AG09309 (cell line): ENCODE measurements around the gene PRRT2.

Source experiments
- DNase-seq: peaks from one replicate; pipeline ENCODE4 v3.0.0-alpha.2; 2010; ENCODE audit warnings: low read depth
- H3K4me3 ChIP-seq: 2 replicates; pipeline ENCODE4 v1.5.1; 2011; ENCODE audit warnings: mild to moderate bottlenecking, low read depth, low read length, moderate library complexity; ENCODE audit not compliant: control insufficient read depth
- TF ChIP-seq, protein P1 (sequence below): IDR thresholded peaks from 2 replicates; pipeline ENCODE4 v1.5.1; 2011; ENCODE audit warnings: mild to moderate bottlenecking, low read depth, low read length, inconsistent platforms; ENCODE audit not compliant: insufficient read depth, control insufficient read depth; ENCODE audit errors: missing control alignments

Gene PRRT2

DNA sequence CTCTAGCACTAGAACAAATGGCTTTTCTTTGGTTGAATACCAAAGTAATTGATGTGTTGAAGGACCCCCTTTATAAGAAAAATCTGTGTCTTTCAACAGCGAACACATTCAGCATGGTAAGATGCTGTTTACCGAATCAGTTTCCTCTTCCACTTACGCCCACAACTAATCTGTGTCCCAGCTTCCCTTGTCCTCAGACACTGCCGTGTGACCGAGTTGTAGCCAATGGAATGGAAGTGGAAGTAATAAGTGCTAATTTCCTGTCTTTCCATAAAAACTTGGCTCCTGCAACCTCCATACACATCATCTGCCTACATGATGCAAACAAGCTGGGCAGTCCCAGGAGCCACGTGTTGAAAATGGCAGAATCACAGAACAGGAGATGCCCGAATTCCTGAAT is 40.7 kb downstream of the PRRT2 start:
- no peak for DNase-seq
- TF ChIP-seq, protein P1, sequence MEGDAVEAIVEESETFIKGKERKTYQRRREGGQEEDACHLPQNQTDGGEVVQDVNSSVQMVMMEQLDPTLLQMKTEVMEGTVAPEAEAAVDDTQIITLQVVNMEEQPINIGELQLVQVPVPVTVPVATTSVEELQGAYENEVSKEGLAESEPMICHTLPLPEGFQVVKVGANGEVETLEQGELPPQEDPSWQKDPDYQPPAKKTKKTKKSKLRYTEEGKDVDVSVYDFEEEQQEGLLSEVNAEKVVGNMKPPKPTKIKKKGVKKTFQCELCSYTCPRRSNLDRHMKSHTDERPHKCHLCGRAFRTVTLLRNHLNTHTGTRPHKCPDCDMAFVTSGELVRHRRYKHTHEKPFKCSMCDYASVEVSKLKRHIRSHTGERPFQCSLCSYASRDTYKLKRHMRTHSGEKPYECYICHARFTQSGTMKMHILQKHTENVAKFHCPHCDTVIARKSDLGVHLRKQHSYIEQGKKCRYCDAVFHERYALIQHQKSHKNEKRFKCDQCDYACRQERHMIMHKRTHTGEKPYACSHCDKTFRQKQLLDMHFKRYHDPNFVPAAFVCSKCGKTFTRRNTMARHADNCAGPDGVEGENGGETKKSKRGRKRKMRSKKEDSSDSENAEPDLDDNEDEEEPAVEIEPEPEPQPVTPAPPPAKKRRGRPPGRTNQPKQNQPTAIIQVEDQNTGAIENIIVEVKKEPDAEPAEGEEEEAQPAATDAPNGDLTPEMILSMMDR, result no peak
- no peak overlapping the region for H3K4me3 ChIP-seq

DNA sequence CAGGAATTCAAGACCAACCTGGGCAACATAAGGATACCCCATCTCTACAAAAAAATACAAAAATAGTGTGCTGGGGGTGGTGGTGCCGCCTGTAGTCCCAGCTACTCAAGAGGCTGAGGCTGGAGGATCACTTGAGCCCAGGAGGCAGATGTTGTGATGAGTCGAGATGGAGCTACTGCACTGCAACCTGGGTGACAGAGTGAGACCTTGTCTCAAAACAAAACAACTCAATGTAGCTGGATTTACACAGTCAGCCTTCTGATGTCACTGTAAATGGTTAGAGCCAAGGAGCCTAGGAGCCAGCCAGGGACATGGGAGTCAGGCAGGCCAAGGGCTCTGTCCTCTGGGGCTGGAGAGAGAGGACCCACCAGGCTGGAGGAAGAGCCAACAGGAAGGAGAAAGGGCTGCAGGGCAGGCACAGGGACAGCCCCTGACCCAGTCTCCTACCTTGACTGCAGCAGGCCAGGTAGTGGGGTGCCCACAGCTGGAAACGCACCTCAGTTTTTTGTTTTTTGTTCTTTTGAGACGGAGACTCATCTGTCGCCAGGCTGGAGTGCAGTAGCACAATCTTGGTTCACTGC is 42.6 kb downstream of the PRRT2 start:
- DNase-seq, result no peak
- TF ChIP-seq, protein P1, result no peak
- no peak overlapping the region for H3K4me3 ChIP-seq

DNA sequence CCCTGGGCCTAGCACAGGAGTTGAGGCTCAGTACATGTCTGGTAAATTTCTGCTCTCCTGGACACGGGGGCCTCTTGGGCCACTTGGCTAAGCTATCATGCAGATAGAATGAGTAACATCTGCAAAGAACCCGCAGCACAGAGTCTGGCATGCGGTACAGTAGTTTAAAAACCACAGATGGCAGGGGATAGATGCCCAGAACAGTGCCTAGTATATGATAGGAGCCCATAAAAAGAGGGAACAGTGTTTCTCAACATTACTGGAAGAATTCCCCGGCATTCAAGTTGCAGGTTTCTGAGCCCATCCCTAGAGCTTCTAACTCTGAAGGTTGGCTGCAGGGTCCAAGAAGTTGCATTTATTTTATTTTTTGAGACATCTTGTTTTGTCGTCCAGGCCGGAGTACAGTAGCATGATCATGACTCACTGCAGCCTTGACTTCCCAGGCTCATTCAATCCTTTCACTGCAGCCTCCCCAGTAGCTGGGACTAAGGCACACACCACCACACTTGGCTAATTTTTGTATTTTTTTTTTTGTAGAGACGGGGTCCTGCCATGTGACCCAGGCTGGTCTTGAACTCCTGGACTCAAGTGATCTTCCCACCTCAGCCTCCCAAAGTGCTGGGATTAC is 45.3 kb downstream of the PRRT2 start:
- DNase-seq, result peak; percentile 90
- no peak overlapping the region for H3K4me3 ChIP-seq
- TF ChIP-seq, protein P1, result no peak

DNA sequence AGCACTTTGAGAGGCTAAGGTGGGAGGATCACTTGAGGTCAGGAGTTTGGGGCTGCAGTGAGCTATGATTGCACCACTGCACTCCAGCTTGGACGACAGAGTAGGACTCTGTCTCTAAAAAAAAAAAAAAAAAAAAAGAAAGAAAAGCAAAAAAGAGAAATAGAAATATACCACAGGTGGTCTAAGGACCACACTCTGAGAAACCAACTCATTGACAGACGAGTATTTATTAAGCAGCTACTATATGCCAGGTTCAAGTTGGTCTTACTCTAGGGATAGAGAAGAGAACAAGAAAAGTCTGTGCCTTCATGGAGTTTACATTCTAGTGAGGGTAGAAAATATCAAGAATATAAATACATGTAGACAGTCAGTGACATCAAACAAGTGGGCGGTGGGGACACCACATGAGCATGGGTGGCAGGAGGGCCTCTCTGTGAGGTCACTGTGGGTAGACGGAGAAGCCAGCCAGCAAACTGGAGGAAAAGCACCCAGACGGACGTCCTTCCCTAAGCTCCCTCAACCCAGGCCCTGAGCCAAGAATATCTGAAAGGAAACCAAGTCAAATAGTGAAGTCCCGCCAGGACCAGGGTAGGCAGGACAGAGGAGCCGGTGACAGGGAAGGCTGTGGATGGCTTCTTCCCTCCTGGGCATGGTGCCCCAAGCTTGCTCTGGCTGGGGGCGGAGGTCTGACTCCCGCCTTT is 46.3 kb downstream of the PRRT2 start:
- TF ChIP-seq, protein P1, result no peak
- no peak for DNase-seq
- no peak overlapping the region for H3K4me3 ChIP-seq

DNA sequence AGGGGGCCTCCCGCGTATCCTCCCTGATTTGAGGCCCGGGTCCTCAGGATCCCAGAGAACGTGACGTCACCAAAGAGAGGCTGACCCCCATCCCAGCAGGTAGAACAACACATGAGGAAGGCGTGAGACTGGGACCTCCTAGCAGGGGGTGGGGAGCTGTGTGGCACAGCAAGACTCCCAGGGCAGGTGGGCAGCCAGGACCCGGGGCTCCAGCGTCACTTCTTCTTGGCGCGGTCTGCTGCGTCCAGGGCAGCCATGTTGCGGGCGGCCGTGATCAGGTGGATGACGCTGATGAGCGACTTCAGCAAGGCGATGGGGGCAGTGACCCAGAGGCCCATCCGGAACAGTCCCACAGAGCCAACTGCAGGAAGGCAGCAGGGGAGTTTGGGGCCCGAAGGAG is 47.0 kb downstream of the PRRT2 start:
- no peak for DNase-seq
- TF ChIP-seq, protein P1, result no peak
- H3K4me3 ChIP-seq, result no peak overlapping the region

DNA sequence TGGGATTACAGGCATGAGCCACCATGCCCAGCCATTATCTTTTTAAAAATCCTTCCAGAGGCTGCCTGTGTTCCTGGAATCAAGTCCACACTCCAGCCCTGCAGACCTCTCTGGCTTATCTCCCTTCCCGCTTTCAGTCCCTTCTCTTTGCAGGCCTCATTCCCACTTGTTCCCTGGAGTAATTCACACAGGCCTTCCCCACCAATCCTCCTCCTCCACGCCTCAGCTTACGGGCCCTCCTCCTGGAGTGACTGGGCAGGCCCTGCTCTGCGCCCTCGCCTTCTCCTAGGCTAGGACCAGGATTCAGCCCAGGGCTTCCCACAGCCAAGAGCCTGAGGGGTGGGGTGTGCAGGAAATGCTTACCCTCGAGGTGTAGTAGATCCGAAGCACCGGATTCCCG is 48.2 kb downstream of the PRRT2 start:
- DNase-seq, result no peak
- TF ChIP-seq, protein P1, result no peak
- no peak overlapping the region for H3K4me3 ChIP-seq
